CD4-positive, alpha-beta T cell treated with Interleukin-12 subunit alpha and Interleukin-12 subunit beta, for 1 hour (primary cell): ENCODE results near the gene TBC1D7.

ENCODE experiments used
- DNase-seq: peaks from one replicate; pipeline ENCODE4 v3.0.0-alpha.2; 2020

Gene TBC1D7

DNA sequence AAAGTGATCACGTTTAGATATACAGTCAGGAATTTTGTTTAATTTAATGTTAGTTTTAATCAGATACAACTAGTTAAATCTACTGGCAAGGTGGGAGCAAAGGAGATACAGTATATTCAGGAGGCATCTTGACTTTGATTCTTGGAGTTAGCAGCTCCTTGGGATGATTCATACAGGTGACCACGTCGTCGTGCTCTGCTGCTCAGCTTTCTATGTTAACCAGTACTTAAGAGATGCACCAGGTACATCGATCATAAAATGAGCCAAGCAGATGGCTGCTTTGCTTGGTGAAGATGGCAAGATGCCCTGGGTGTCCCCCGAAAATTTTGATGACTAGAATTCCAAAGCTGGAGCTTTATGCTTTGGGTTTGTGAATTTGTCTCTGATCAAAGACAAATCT lies 64.7 kb downstream of the TBC1D7 start:
- no peak for DNase-seq

DNA sequence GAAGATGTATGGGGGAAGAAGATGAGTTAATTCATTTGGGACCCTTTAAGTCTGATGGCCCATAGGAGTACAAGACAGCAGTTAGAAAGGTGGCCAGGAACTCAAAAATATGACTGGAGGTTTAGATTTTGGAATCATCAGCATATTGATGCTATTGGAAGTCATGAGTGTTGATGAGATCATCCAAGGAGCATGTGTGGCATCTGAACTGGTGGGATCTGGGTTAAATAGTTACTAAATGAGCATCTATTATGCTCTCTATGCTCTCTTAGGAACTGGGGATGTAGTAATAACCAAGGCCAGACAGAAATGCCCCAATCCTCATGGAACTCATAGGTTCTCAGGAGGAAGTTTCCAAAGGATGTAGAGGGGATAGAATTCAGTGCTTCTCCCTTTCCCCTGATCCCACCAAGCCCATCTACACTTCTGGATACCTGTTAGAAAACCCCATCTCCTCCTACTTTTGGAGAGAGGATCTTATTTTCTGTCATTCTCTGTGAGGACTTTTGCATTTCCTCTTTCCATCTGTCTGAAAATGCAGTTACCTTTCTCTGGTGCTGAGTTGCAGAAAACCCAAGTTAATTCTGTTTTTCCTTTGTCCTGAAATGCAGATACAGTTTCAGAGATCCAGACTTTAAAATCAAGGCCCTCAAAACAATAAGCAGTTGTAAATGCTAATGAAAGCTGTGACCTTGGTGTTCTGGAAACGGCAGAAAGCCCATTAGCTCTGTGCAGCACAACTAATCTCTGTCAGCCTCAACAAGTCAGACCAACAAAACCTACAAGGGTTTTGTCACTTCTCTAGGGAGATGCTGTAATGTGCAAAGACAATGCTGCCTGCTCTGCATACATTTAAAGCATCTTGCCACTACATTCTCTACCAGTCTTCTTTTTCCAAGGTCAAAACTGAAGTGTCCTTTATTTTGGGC lies 65.8 kb downstream of the TBC1D7 start:
- DNase-seq: no peak

DNA sequence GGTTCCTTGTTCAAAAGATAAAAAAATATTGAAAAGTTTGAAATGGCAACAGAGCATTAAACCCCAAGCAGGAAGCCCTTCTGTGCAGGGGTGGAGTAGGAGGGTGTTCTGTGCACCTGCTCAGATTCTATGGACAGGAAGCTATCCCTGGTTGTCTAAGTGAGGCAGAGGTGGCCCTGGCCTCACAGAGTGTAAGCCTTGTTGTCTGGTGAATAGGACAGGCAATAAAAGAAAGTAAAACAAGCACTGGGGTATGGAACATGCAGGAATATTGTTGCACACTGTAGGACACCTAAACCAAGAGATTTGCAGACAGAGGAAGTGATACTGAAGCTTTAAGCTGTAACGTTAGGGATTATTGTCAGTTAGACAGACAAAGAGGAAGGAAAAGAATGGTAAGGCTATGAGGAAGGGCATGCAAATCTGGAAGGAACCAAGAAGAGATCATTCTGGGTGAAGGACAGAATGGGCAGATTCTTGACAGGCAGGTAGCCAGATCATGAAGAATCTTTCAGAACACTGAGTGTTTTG lies 66.8 kb downstream of the TBC1D7 start:
- no peak for DNase-seq

DNA sequence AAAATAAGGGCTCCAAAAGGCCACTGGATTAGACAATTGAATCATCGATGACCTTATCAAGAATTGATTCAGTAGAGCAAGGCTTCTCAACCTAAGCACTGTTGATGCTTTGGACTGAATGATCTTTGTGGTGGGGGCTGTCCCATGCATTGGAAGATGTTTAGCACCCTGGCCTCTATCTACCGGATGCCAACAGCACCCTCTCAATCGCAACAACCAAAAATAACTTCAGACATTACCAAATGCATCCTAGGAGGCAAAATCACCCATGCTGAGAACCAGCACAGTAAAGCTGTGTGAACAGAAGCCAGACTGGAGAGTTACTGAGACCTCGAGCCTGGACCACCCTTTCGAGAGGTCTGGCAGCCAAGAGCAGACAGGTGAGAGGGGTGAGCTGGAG lies 67.5 kb downstream of the TBC1D7 start:
- DNase-seq: no peak

DNA sequence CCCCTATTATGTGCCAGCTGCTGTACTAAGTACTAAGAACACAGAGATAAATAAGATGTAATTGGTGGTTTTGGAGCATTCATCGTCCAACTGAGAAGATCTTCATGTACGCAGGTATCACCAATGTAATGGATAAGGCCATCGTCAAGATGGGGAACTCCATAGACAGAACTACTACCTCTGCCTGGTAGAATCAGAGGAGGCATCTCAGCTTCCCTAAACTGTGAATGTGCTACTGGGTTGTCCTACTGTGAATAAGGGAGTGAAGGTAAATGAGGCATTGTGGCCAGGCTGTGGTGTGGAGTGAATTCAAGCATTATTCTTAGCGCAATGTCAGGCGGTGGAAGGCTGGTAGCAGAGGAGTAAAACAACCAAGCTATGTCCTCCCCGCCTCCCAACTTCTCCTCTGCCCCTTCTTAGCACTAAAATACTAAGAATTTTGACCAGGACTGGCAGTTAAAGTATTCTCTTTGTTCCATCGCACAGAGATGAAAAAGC lies 68.2 kb downstream of the TBC1D7 start:
- no peak for DNase-seq

DNA sequence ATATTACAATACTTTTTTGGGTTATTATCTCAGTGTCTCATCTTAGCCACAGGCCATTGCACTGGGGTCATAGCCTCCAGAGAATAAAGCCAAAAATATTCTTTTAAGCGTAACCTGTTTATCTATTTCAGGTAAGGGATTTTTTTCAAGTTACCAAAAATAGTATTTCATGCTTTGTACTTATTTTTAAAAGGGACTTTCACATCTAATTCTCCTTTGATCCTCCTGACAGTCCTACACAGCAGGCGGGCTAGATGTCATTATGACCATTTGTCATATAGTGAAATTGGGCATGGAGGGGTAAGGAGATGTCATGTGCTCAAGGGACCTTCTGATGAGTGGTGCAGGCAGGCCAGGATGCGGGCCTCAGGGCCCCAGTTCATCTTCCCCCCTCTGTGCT lies 68.9 kb downstream of the TBC1D7 start:
- no peak for DNase-seq

DNA sequence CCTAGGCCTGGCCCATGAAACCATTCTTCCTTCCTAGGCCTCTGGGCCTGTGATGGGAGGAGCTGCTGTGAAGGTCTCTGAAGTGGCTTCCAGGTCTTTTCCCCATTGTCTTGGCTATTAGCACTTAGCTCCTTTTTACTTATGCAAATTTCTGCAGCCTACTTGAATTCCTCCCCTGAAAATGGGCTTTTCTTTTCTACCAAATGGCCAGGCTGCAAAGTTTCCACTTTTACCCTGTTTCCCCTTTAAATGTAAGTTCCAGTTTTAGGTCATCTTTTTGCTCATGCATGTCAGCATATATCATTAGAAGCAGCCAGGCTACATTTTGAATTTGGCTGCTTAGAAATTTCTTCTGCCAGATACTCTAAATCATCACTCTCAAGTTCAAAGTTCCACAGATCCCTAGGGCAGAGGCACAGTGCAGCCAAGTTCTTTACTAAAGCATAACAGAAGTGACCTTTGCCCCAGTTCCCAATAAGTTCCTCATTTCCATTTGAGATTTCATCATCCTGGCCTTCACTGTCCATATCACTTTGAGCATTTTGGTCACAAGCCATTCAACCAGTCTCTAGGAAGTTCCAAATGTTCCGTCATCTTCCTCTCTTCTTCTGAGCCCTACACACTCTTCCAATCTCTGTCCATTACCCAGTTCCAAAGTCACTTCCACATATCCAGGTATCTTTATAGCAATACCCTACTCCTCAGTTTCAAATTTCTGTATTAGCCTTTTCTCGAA lies 71.9 kb downstream of the TBC1D7 start:
- no peak for DNase-seq
